NB4 (cell line): ENCODE measurements around the gene PRR5L.

Experiments used
- CTCF ChIP-seq: IDR thresholded peaks from one replicate; pipeline ENCODE4 v1.5.1; 2012; ENCODE audit warnings: low read depth, low read length
- POLR2A ChIP-seq: IDR thresholded peaks from 2 replicates; pipeline ENCODE4 v1.6.1; 2011; ENCODE audit warnings: mild to moderate bottlenecking; ENCODE audit not compliant: insufficient read length; ENCODE audit errors: extremely low read depth
- TF ChIP-seq, protein P1 (sequence below): IDR thresholded peaks from 2 replicates; pipeline ENCODE4 v1.6.1; 2011; ENCODE audit warnings: low read depth, low read length

DNA sequence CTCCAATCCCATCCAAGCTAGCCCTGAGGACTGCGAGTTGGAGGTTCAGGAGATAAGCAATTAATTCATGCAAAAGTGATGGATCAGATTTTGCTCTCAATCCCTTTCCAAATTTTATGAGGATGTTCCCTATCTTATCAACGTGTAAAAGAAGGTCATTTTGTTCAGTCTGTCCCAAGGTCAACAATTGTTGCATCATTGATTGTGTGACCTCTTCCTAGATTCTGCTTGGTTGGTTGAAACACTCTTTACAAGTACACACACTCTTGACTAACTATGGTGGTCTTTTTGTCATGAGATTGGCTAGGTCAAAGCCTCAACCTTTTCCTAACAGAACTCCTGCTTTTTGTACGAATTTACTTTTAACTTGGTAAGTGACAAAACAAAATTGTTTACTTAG, 48.6 kb upstream of the PRR5L start:
- TF ChIP-seq CTCF: no peak
- TF ChIP-seq POLR2A: no peak
- TF ChIP-seq, protein P1, sequence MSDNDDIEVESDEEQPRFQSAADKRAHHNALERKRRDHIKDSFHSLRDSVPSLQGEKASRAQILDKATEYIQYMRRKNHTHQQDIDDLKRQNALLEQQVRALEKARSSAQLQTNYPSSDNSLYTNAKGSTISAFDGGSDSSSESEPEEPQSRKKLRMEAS: no peak
